Kidney tubule cell (primary cell): ENCODE results near the gene SYNPO2.
"Not testable (repeated sequence)": the region's sequence is repeated elsewhere in the genome, so short reads cannot be mapped to it uniquely, and the experiment has no call there.

Experiments used
- DNase-seq: peaks from one replicate; pipeline ENCODE4 v3.0.0-alpha.2; 2018; ENCODE audit warnings: low spot score

Gene SYNPO2

GRCh38 chr4:118999919-119000318, 111.3 kb downstream of the SYNPO2 start:
- DNase-seq: no peak

- no peak for DNase-seq
These were observed 111.7 kb downstream of the SYNPO2 start for GRCh38 chr4:119000400-119000799.

GRCh38 chr4:119002476-119002875, 113.8 kb downstream of the SYNPO2 start:
- no peak for DNase-seq

GRCh38 chr4:119003001-119003400, 114.3 kb downstream of the SYNPO2 start:
- not testable (repeated sequence) for DNase-seq

GRCh38 chr4:119005928-119006460, 117.3 kb downstream of the SYNPO2 start:
- no peak for DNase-seq

GRCh38 chr4:119008761-119009160, 120.1 kb downstream of the SYNPO2 start:
- DNase-seq: no peak

- DNase-seq: not testable (repeated sequence)
These were observed 121.6 kb downstream of the SYNPO2 start for GRCh38 chr4:119010221-119010620.

GRCh38 chr4:119010909-119011606, 122.4 kb downstream of the SYNPO2 start:
- no peak for DNase-seq

GRCh38 chr4:119011607-119011988, 122.9 kb downstream of the SYNPO2 start:
- DNase-seq: no peak

GRCh38 chr4:119014658-119015057, 126.0 kb downstream of the SYNPO2 start:
- no peak for DNase-seq

- no peak for DNase-seq
These were observed 128.0 kb downstream of the SYNPO2 start for GRCh38 chr4:119016636-119017035.

- DNase-seq: no peak
These were observed 129.0 kb downstream of the SYNPO2 start for GRCh38 chr4:119017636-119018035.

GRCh38 chr4:119020158-119020557, 131.5 kb downstream of the SYNPO2 start:
- no peak for DNase-seq

GRCh38 chr4:119022520-119022919, 133.9 kb downstream of the SYNPO2 start:
- not testable (repeated sequence) for DNase-seq

GRCh38 chr4:119024102-119024501, 135.4 kb downstream of the SYNPO2 start:
- no peak for DNase-seq

GRCh38 chr4:119025420-119025819, 136.8 kb downstream of the SYNPO2 start:
- DNase-seq: peak; percentile 73

- peak; percentile 66 for DNase-seq
These were observed 137.4 kb downstream of the SYNPO2 start for GRCh38 chr4:119025916-119026661.

- DNase-seq: no peak
These were observed 138.2 kb downstream of the SYNPO2 start for GRCh38 chr4:119026662-119027444.

GRCh38 chr4:119027811-119028210, 139.2 kb downstream of the SYNPO2 start:
- DNase-seq: no peak

- DNase-seq: no peak
These were observed 139.6 kb downstream of the SYNPO2 start for GRCh38 chr4:119028296-119028695.

GRCh38 chr4:119029847-119030535, 141.3 kb downstream of the SYNPO2 start:
- no peak for DNase-seq

- no peak for DNase-seq
These were observed 141.9 kb downstream of the SYNPO2 start for GRCh38 chr4:119030536-119030890.
